ENCODE data around the gene TBC1D3C. TPM values are rescaled to one million over a fixed set of nuclear protein-coding genes. Genes with fewer than 3 reads are reported as not detected.
"Not testable (repeated sequence)": the region's sequence is repeated elsewhere in the genome, so short reads cannot be mapped to it uniquely, and the experiment has no call there.

Gene TBC1D3C
- total RNA-seq (2011; cell fraction: chromatin; rRNA removed; ENCODE audit: low replicate concordance) = not detected in 2 replicates
- total RNA-seq (2011; cell fraction: nucleolus; rRNA removed) = not detected in 2 replicates
- not detected in 2 replicates for total RNA-seq (2011; cell fraction: nucleoplasm; rRNA removed)
- total RNA-seq (2014; rRNA removed) (not detected in 2 replicates), total RNA-seq (2014; rRNA removed; fragmentation: Illumina TruSeq; extraction: Trizol) (not detected in 2 replicates), total RNA-seq (2015; rRNA removed; fragmentation: Illumina TruSeq; extraction: Trizol) (not detected in 2 replicates), total RNA-seq (2021) (not detected in 2 replicates), polyA plus RNA-seq (2011; rRNA removed) (not detected in 2 replicates), polyA plus RNA-seq (2014; fragmentation: Illumina TruSeq; extraction: Trizol) (not detected in 2 replicates), polyA plus RNA-seq (2014; fragmentation: Nextera tagmentation; extraction: Ambion mirVana) (not detected), polyA plus RNA-seq (2014; rRNA removed) (not detected in 2 replicates), polyA minus RNA-seq (2011; rRNA and poly(A)+ RNA removed) (not detected in 2 replicates), Bru-seq, nascent RNA (not detected), BruChase-seq, experiment 1, labeled RNA remaining after a 2-hour chase (not detected), BruChase-seq, experiment 2, labeled RNA remaining after a 6-hour chase (not detected)
- not detected in 2 replicates for polyA plus RNA-seq (2011; cell fraction: cytosol; rRNA removed)
- polyA plus RNA-seq (2011; cell fraction: nucleus; rRNA removed) = not detected in 2 replicates
- polyA plus RNA-seq (2012) = not detected in 2 replicates
- polyA minus RNA-seq (2011; cell fraction: cytosol; rRNA and poly(A)+ RNA removed) = not detected in 2 replicates
- polyA minus RNA-seq (2011; cell fraction: nucleus; rRNA and poly(A)+ RNA removed) = not detected in 2 replicates
- long read RNA-seq, experiment 1 = 0 reads
- long read RNA-seq, experiment 2 = 0 reads
- long read RNA-seq, experiment 3 = 0 reads

- in situ Hi-C loops (cut with MboI); H3K4me2 ChIP-seq (ENCODE audit: insufficient read depth, low read length); H3K27me3 ChIP-seq (ENCODE audit: control insufficient read depth in 2 of 2, insufficient read depth in 2 of 2, low read length in 2 of 2); DNase-seq (ENCODE audit: extremely low read depth in 1 of 4, low spot score in 3 of 4); CTCF ChIA-PET (ENCODE audit: low intra/inter-chr PET ratio); H3K27ac ChIP-seq (ENCODE audit: extremely low read depth, low read depth, low read length); H3K79me2 ChIP-seq (ENCODE audit: control insufficient read depth, insufficient read depth, low read length); POLR2A ChIA-PET; H4K20me1 ChIP-seq (replicated peaks; ENCODE audit: control insufficient read depth, insufficient read depth, low read length); H2AFZ ChIP-seq (ENCODE audit: low read depth, low read length); H3K9me1 ChIP-seq (ENCODE audit: control insufficient read depth, insufficient read depth, low read length); FAIRE-seq; H3K4me3 ChIP-seq; H3K4me1 ChIP-seq (replicated peaks in 1 of 2; ENCODE audit: control insufficient read depth in 2 of 2, insufficient read depth in 2 of 2, low read length in 2 of 2); H3K36me3 ChIP-seq (ENCODE audit: control insufficient read depth, insufficient read depth, low read length); H3K9ac ChIP-seq (ENCODE audit: insufficient read depth in 1 of 2, low read depth in 2 of 2, low read length in 2 of 2); H3K9me3 ChIP-seq (replicated peaks; ENCODE audit: control insufficient read depth, insufficient read depth, low read depth, low read length); ATAC-seq; BruUV-seq (replicated peaks); intact Hi-C loops (cut with micrococcal nuclease): not testable (repeated sequence)
- no CpG with 5 or more reads among the region's 10 CpGs for WGBS (ENCODE audit: insufficient coverage, low coverage, missing lambda C conversion rate)
Observed at GRCh38 chr17:38068534-38068933, at the start of gene TBC1D3C. TSS of gene TBC1D3C (minus strand) at chr17:38068634. CDS start at chr17:38067066, 1,568 bp downstream.

GRCh38 chr17:38099262-38099661, 30.8 kb upstream of the TBC1D3C start:
- H3K4me1 ChIP-seq (replicated peaks in 1 of 2; ENCODE audit: control insufficient read depth in 2 of 2, insufficient read depth in 2 of 2, low read length in 2 of 2); FAIRE-seq; BruUV-seq (replicated peaks); H3K9me1 ChIP-seq (ENCODE audit: control insufficient read depth, insufficient read depth, low read length); H3K9me3 ChIP-seq (replicated peaks; ENCODE audit: control insufficient read depth, insufficient read depth, low read depth, low read length); POLR2A ChIA-PET; intact Hi-C loops (cut with micrococcal nuclease); CTCF ChIA-PET (ENCODE audit: low intra/inter-chr PET ratio); H3K4me3 ChIP-seq; H3K27ac ChIP-seq (ENCODE audit: extremely low read depth, low read depth, low read length); H3K9ac ChIP-seq (ENCODE audit: insufficient read depth in 1 of 2, low read depth in 2 of 2, low read length in 2 of 2); H3K79me2 ChIP-seq (ENCODE audit: control insufficient read depth, insufficient read depth, low read length); H3K36me3 ChIP-seq (ENCODE audit: control insufficient read depth, insufficient read depth, low read length); ATAC-seq; H3K4me2 ChIP-seq (ENCODE audit: insufficient read depth, low read length); H3K27me3 ChIP-seq (ENCODE audit: control insufficient read depth in 2 of 2, insufficient read depth in 2 of 2, low read length in 2 of 2); H4K20me1 ChIP-seq (replicated peaks; ENCODE audit: control insufficient read depth, insufficient read depth, low read length); in situ Hi-C loops (cut with MboI); H2AFZ ChIP-seq (ENCODE audit: low read depth, low read length); DNase-seq (ENCODE audit: extremely low read depth in 1 of 4, low spot score in 3 of 4): not testable (repeated sequence)
- WGBS (ENCODE audit: insufficient coverage, low coverage, missing lambda C conversion rate) = no CpG with 5 or more reads among the region's 1 CpG

- H3K4me2 ChIP-seq (ENCODE audit: insufficient read depth, low read length); H3K4me3 ChIP-seq; FAIRE-seq; H3K27ac ChIP-seq (ENCODE audit: extremely low read depth, low read depth, low read length); in situ Hi-C loops (cut with MboI); POLR2A ChIA-PET; intact Hi-C loops (cut with micrococcal nuclease); H3K9ac ChIP-seq (ENCODE audit: insufficient read depth in 1 of 2, low read depth in 2 of 2, low read length in 2 of 2); ATAC-seq; CTCF ChIA-PET (ENCODE audit: low intra/inter-chr PET ratio); H4K20me1 ChIP-seq (replicated peaks; ENCODE audit: control insufficient read depth, insufficient read depth, low read length); H2AFZ ChIP-seq (ENCODE audit: low read depth, low read length); H3K79me2 ChIP-seq (ENCODE audit: control insufficient read depth, insufficient read depth, low read length); H3K4me1 ChIP-seq (replicated peaks in 1 of 2; ENCODE audit: control insufficient read depth in 2 of 2, insufficient read depth in 2 of 2, low read length in 2 of 2); H3K36me3 ChIP-seq (ENCODE audit: control insufficient read depth, insufficient read depth, low read length); H3K9me1 ChIP-seq (ENCODE audit: control insufficient read depth, insufficient read depth, low read length); H3K27me3 ChIP-seq (ENCODE audit: control insufficient read depth in 2 of 2, insufficient read depth in 2 of 2, low read length in 2 of 2); DNase-seq (ENCODE audit: extremely low read depth in 1 of 4, low spot score in 3 of 4); H3K9me3 ChIP-seq (replicated peaks; ENCODE audit: control insufficient read depth, insufficient read depth, low read depth, low read length); BruUV-seq (replicated peaks): not testable (repeated sequence)
- no CpG with 5 or more reads among the region's 2 CpGs for WGBS (ENCODE audit: insufficient coverage, low coverage, missing lambda C conversion rate)
Observed at GRCh38 chr17:38094059-38094694, 25.7 kb upstream of the TBC1D3C start.

Data from K562 (cell line).